Skeletal muscle tissue (tissue), 4 donors: ENCODE measurements around the gene CLPSL1. TPM values are rescaled to one million over a fixed set of nuclear protein-coding genes. Genes with fewer than 3 reads are reported as not detected.

Experiments
- H3K27ac ChIP-seq: one replicate; pipeline ENCODE4 v1.7.0; 2013; ENCODE audit warnings: mild to moderate bottlenecking, low read depth, low read length, inconsistent platforms
- H3K27me3 ChIP-seq, 3 donors: one replicate each; pipeline ENCODE4 v1.7.0; 2013; ENCODE audit warnings: low read length in 3 of 3; ENCODE audit not compliant: control insufficient read depth in 3 of 3, insufficient read depth in 3 of 3
- H3K36me3 ChIP-seq, 3 donors: one replicate each; pipeline ENCODE4 v1.7.0; 2013; ENCODE audit warnings: low read length in 3 of 3; ENCODE audit not compliant: control insufficient read depth in 3 of 3, insufficient read depth in 3 of 3
- H3K4me1 ChIP-seq, 3 donors: one replicate each; pipeline ENCODE4 v1.7.0; 2013; ENCODE audit warnings: low read length in 3 of 3, mild to moderate bottlenecking in 3 of 3; ENCODE audit not compliant: control insufficient read depth in 3 of 3, insufficient read depth in 3 of 3
- H3K4me3 ChIP-seq, 3 donors: one replicate each; pipeline ENCODE4 v1.7.0; 2013; ENCODE audit warnings: low read length in 3 of 3
- H3K9ac ChIP-seq, 3 donors: one replicate each; pipeline ENCODE4 v1.7.0; 2013; ENCODE audit warnings: low read length in 3 of 3, mild to moderate bottlenecking in 3 of 3, moderate library complexity in 2 of 3, low read depth in 1 of 3
- H3K9me3 ChIP-seq, 3 donors: one replicate each; pipeline ENCODE4 v1.7.0; 2013; ENCODE audit warnings: low read length in 3 of 3; ENCODE audit not compliant: control insufficient read depth in 3 of 3
- total RNA-seq: library from RNA; depleted of rRNA; stranded (reverse); fragments of >200 nt; gene quantifications from one replicate; pipeline ENCODE4 v1.2.3, GENCODE V29; 2014
- donor health status: Osteomylitis.

The CLPSL1 gene
- total RNA-seq, 1 donor from 2014 or later = not detected

- Histone ChIP-seq H3K4me1 (no peaks in the 10 kb centered on the region), H3K9me3 (no peaks in the 10 kb centered on the region), H3K4me3 (no peak overlapping the region), H3K9ac (no peak overlapping the region), H3K36me3 (no peaks in the 10 kb centered on the region), H3K27me3 (peaks cover 24 to 51% (median 26%) of the 10 kb centered on the region in 3 donors), H3K27ac (no peak overlapping the region)
Observed at GRCh38 chr6:35777356-35778102, 3.3 kb upstream of the CLPSL1 start.

GRCh38 chr6:35778437-35778836 lies 2.4 kb upstream of the CLPSL1 start:
- Histone ChIP-seq H3K27ac (no peak overlapping the region), H3K36me3 (no peaks in the 10 kb centered on the region), H3K9me3 (no peaks in the 10 kb centered on the region), H3K4me3 (no peak overlapping the region), H3K27me3 (peaks cover 24 to 51% (median 26%) of the 10 kb centered on the region in 3 donors), H3K4me1 (no peaks in the 10 kb centered on the region), H3K9ac (no peak overlapping the region)

DNA sequence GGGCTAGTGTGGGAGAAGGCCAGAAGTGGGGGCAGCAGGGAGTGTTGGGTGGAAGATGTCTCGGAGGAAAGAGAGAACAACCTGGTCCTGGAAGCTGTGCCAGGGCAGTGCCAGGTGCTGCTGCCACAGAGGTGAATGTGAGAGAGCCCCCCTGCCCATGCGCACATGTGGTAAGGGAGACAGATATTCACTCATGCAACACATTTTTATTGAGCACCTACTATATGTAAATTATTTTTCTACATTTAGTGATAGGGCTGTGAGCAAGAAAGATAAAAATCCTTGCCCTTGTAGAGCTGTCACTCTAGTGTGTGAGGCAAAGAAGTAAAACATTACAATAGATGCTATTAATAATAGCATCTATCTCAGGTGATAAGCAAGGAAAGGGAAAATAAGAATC lies 471 bp downstream of the CLPSL1 start:
- Histone ChIP-seq H3K27ac (no peak overlapping the region), H3K4me3 (no peak overlapping the region), H3K9me3 (no peaks in the 10 kb centered on the region), H3K27me3 (peaks cover 24 to 53% (median 26%) of the 10 kb centered on the region in 3 donors), H3K36me3 (no peaks in the 10 kb centered on the region), H3K9ac (no peak overlapping the region), H3K4me1 (no peaks in the 10 kb centered on the region)

GRCh38 chr6:35782424-35782823 lies 1.6 kb downstream of the CLPSL1 start:
- Histone ChIP-seq H3K36me3 (no peaks in the 10 kb centered on the region), H3K9ac (no peak overlapping the region), H3K4me1 (no peaks in the 10 kb centered on the region), H3K9me3 (no peaks in the 10 kb centered on the region), H3K27me3 (peaks cover 26 to 54% (median 33%) of the 10 kb centered on the region in 3 donors), H3K27ac (no peak overlapping the region), H3K4me3 (no peak overlapping the region)

DNA sequence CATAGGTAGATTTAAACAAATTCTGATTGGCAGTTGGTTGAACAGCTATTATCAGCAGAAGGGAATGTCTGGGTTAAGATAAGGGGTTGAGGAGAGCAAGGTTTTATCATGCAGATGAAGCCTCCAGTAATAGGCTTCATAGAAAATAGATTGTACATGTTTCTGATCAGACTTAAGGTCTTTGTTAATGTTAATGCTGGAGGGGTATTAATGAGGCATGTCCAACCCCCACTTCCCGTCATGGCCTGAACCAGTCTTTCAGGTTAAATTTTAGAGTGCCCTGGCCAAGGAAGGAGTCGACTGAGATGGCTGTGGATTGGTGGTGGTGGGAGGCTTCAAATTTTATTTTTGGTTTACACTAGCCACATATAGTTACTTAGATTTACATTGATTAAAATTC lies 3.4 kb downstream of the CLPSL1 start:
- Histone ChIP-seq H3K4me3 (no peak overlapping the region), H3K4me1 (no peaks in the 10 kb centered on the region), H3K27ac (no peak overlapping the region), H3K27me3 (peaks cover 26 to 57% (median 36%) of the 10 kb centered on the region in 3 donors), H3K36me3 (no peaks in the 10 kb centered on the region), H3K9ac (no peak overlapping the region), H3K9me3 (no peaks in the 10 kb centered on the region)

GRCh38 chr6:35786272-35786671 lies 5.5 kb downstream of the CLPSL1 start:
- peaks cover 19 to 49% (median 29%) of the 10 kb centered on the region in 3 donors for H3K27me3 ChIP-seq
- H3K4me1 ChIP-seq = no peaks in the 10 kb centered on the region
- H3K4me3 ChIP-seq = no peak overlapping the region
- no peak overlapping the region for H3K27ac ChIP-seq
- H3K9me3 ChIP-seq = no peaks in the 10 kb centered on the region
- H3K9ac ChIP-seq = no peak overlapping the region
- no peaks in the 10 kb centered on the region for H3K36me3 ChIP-seq

GRCh38 chr6:35786810-35787209 lies 6.0 kb downstream of the CLPSL1 start:
- no peaks in the 10 kb centered on the region for H3K9me3 ChIP-seq
- no peak overlapping the region for H3K27ac ChIP-seq
- no peak overlapping the region for H3K9ac ChIP-seq
- H3K4me1 ChIP-seq = no peaks in the 10 kb centered on the region
- H3K4me3 ChIP-seq = no peak overlapping the region
- H3K36me3 ChIP-seq = no peaks in the 10 kb centered on the region
- H3K27me3 ChIP-seq = peaks cover 19 to 48% (median 28%) of the 10 kb centered on the region in 3 donors

DNA sequence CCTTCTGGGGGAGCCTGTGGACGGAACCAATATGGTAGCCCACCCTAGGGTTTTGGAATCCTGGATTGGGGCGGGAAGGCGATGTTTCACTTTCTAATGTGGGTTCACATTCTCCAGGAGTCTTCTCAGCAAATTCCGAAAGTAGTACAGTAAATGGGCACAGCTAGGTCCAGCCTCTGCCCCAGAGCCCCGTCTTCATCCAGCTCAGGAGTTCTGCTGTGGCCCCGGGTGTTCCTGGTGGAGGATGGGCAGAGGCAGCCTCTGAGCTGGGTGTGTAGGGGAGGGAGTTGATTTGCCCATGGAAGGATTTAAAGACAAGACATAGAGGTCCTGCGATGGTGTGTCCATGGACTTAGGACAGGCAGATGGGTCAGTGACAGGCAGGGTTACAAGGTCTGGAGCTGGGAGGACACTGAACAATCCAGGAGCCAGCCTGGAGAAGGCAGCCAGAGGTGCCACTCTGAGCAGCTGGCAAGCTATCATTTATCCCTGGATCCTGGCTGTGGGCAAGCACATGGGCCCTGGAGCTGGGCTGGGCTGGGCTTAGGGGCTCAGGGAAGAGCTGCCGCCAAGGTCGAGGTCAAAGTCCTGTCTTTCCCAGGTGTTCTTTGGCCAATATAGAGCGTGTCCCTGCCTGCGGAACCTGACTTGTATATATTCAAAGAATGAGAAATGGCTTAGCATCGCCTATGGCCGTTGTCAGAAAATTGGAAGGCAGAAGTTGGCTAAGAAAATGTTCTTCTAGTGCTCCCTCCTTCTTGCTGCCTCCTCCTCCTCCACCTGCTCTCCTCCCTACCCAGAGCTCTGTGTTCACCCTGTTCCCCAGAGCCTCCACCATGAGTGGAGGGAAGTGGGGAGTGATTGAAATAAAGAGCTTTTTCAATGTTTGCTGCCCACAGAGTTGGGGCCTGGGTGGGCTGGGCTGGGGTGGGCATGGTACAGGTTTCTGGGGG lies 6.7 kb downstream of the CLPSL1 start:
- H3K36me3 ChIP-seq = no peaks in the 10 kb centered on the region
- H3K27ac ChIP-seq = no peak overlapping the region
- peaks cover 19 to 48% (median 28%) of the 10 kb centered on the region in 3 donors for H3K27me3 ChIP-seq
- H3K9me3 ChIP-seq = no peaks in the 10 kb centered on the region
- H3K4me3 ChIP-seq = no peak overlapping the region
- H3K4me1 ChIP-seq = no peaks in the 10 kb centered on the region
- H3K9ac ChIP-seq = no peak overlapping the region

- H3K4me1 ChIP-seq = no peaks in the 10 kb centered on the region
- H3K27me3 ChIP-seq = peaks cover 19 to 51% (median 28%) of the 10 kb centered on the region in 3 donors
- no peaks in the 10 kb centered on the region for H3K36me3 ChIP-seq
Observed at GRCh38 chr6:35788423-35788982, 7.7 kb downstream of the CLPSL1 start.

More at GRCh38 chr6:35788423-35788982, 7.7 kb downstream of the CLPSL1 start:
- Histone ChIP-seq H3K9ac (no peak overlapping the region), H3K27ac (no peak overlapping the region), H3K9me3 (no peaks in the 10 kb centered on the region), H3K4me3 (no peak overlapping the region)
